Iris pigment epithelial cell (primary cell): Measurements from ENCODE around the gene IFITM2.

Experiments used
- DNase-seq: peaks from one replicate; pipeline ENCODE4 v3.0.0-alpha.2; 2011; ENCODE audit warnings: low read depth

IFITM2 gene

DNA sequence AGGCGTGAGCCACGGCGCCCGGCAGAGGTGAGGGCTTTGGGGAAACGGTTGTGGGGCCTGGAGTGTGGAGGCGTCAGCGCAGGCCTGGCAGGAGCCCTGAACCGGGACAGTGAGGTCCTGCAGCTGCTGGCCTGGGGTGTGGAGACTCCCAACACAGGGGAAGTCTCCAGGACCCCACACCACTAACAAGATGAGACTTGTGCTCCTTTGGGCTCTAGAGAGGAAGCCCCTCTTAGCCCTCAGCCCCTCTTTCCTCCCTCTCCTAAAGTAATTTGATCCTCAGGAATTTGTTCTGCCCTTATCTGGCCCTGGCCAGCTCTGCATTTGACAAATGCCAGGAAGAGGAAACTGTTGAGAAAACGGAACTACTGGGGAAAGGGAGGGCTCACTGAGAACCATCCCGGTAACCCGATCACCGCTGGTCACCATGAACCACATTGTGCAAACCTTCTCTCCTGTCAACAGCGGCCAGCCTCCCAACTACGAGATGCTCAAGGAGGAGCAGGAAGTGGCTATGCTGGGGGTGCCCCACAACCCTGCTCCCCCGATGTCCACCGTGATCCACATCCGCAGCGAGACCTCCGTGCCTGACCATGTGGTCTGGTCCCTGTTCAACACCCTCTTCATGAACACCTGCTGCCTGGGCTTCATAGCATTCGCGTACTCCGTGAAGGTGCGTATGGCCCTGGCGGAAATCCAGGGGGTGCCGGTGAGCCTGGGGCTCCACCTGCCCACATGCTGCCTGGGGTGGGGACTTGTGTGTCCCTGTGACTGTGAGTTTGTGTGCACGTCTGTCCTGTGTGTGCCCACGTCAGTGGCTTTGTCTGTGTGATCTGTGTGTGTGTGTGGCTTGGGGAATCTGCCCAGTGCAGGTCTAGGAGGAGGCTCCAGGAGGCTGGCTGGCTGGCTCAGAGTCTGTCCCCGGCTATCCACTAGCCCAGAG lies at the start of gene IFITM2:
Gene IFITM2, plus strand, starts transcription at position 51 of the 943 bp plus-strand sequence. Its CDS starts 377 bp downstream, at position 428.
- peak; percentile 81 for DNase-seq

DNA sequence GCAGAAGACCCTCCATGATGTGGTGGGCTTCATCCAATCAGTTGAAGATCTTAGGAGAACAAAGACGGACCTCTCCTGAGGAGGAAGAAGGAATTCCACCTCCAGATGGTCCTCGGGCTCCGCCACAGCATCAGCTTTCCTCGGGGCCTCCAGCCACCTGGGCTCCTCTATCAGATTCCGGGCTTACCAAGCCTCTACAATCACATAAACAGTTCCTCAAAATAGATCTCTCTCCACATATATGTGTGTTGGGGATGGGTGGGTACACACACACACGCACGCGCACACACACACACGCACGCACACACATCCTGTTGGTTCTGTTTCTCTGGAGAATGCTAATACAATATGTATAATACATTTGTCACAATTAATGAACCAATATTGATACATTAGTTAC lies 48.2 kb upstream of the IFITM2 start:
- DNase-seq: no peak

DNA sequence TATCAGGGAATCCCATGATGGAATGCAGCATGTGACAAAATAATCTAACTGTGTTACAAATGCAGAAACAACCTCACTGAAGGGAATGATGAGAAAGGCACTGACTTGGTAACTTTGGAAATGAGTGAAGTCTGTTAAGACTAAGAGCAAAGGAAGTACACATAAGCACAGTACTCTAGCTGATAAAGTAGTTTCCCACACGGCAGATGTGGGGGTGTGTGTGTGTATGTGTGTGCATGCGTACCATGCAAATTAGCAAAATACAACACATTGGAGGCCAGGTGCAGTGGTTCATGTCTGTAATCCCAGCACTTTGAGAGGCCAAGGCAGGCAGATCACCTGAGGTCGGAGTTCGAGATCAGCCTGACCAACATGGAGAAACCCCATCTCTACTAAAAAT lies 46.0 kb upstream of the IFITM2 start:
- no peak for DNase-seq

DNA sequence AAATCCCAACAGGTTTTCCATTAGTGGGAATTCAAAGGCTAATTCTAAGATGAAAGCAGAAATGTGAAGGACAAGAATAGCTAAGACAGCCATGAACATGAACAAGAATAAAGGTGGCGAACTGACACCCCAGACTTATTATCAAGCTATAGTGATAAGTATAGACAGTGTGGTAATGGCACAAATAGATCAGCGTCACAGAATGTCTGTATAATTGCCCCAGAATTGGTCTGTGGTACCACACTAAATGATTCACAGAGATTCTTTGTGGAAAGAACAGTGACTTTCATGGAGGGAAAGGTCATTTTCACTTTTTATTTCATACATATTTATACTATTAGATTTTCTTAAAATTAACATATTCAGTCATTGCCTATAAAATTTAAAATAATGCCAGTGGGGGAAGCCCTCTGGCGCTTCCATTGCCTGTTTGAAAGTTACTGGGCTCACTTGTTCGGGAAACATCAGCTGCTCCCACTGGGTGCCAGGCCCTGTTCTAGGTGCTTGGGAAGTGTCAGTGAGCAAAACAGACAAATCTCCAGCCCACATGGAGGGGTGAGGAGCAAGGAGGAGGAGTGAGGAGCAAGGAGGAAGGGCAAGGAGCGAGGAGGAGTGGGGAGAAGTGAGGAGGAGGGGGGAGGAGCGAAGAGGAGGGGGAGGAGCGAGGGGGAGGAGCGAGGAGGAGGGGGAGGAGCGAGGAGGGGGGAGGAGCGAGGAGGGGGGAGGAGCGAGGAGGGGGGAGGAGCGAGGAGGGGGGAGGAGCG lies 40.8 kb upstream of the IFITM2 start:
- DNase-seq: no peak

DNA sequence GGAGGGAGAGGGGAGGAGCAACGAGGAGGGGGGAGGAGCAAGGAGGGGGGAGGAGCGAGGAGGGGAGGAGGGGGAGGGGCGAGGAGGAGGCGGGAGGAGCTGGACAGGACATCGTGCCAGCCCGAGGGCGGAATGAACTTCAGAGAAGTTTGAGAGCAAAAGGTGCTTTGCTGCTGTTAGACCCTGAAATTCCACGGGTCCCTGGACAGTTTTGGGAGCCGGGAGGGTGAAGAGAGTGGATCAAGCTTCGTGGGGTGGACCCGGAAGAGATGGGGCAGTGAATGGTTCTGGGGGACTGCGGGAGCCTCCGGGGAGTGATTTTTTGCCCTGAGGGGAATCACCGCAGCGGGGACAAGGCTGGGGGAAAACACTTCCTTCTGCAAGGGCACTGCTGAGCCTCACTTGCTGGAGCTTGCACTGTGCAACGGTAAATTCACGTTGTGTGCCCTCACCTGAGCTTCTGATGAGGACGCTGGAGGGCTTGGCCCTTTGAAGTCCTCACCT lies 40.1 kb upstream of the IFITM2 start:
- DNase-seq: no peak

DNA sequence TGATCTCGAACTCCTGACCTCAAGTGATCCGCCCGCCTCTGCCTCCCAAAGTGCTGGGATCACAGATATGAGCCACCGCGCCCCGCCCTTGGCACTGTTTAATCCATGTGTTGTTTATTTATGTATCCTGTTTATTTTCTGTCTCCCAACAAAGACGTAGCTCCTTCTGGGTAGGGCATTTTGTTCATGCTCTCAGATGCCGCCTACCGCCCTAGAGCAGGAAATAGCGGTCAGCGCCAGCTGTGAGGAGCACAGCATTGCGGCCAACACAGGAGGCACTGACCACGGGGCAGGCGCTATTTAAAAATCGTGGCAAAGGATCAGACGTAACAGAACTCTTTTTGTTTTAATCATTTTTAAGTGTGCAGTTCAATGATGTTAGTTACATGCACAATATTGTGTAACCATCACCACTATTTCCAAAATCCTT lies 38.9 kb upstream of the IFITM2 start:
- DNase-seq: peak; percentile 14

DNA sequence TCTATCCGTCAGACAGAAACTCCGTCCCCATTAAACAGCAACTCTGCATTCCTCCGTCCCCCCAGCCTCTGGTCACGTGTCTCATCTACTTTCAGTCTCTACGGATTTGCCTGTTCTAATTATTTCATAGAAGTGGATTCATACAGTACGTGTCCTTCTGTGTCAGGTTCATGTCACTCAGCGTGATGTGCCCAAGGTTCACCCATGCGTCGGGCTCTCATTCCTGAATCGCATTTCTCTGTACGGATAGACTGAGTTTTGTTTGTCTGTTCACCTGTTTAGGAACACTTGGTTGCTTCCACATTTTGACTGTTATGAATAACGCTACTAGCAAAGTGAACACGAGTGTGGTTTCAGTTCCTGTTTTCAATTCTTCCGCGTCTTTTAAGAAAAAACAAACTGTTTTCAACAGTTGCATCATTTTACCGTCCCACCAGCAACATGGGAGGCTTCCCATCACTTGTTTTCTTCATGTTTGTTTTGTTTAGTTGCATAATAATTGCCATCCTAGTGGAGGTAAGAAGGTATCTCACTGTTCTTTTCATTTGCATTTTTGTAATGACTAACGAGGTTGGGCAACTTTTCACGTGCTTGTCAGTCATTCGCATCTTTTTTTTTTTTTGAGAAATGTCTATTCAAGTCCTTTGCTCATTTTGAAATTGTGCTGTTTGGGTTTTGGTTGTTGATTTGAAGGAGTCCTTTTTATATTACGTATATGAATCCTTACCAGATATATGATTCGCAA lies 38.3 kb upstream of the IFITM2 start:
- DNase-seq: peak; percentile 27

DNA sequence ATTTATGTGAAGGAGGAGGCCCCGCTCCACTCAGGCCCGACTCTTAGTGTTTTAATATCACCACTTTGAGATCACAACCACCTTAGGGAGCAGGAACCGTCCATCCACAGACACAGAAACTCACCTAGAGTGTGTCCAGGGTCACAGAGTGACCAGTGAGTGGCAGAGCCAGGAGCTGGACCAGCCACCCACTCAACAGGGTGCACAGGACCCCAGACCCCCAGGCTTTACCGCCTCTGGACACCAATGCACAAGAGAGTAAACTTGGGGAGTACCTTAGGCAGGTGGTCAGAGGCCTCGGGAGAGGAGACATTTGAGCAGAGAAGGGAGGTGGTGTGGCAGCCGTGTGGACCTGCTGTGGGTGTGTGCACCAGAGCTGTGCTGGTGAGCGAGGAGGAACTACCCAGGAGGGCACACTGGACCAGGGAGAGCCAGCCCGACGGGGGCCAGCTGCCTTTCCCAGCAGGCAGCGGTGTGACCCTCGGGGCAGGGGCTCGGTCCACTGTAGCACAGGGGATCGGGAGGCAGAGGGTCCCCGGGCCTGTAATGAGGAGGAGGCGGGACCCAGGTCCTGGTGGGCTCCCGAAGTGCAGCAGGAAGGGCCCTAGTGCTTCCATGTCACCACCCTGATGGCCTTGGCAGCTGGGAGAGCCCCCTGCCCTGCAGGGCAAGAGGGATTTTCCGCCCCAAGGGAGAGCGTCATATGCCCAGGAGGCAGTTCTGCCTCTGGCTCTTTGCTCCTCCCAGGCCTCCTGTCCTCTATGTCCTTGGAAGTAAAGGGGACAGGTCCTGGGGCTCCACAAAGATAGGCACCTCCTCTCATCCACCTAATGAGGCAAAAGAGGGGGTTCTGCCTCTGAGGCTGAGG lies 36.9 kb upstream of the IFITM2 start:
- DNase-seq: no peak

DNA sequence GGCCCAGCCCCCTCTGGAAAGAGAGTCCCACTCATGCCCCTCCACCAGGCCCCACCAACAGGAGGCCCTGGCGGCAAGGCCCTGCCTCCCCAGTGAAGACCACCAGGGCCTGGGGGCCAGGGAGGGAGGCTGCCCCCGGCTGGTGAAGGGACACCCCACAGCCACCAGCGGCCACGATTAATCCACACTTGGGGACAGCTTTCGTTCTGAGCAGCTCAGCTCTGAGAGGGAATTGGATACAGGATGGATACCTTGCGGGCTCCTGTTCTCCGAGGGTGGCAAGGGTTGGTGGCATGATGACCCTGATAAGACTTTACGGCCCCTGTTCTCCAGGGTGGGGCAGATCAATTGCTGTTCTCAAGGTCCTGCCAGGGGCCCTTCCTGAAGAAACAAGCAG lies 36.3 kb upstream of the IFITM2 start:
- no peak for DNase-seq

DNA sequence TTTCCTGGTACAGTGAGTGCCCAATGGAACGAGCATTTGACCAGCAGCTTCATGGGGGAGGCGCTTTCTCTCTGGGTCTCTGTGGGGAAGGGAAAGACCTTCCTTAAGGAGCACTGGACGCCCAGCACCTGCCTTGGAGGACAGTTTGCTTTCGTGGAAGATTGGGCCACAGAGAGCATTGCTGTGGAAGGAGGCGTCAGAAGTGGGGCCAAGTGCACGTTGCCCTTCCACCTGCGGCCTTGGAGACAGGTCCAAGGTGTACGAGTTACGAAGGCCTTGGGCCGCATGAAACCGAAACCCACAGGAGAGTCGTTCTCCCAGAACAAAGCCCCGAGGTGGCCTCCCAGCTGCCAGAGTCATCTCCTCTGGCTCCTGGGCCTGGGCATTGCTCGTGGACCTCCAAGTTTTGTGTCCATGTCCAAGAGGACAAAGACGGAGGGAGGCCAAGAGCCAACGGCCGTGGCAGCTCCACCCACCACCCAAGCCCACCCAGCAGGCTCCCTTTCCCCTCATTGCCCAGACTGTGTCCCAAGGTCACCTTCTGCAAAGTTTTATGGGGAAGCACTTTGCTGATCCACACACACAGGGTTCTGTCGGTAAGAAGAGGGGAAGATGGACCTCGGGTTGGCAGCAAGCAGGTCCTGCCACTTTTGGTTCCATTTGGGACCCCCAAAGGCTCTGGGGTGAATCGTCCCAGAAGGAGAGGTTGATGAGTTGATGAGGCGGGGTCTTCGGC lies 35.3 kb upstream of the IFITM2 start:
- no peak for DNase-seq

DNA sequence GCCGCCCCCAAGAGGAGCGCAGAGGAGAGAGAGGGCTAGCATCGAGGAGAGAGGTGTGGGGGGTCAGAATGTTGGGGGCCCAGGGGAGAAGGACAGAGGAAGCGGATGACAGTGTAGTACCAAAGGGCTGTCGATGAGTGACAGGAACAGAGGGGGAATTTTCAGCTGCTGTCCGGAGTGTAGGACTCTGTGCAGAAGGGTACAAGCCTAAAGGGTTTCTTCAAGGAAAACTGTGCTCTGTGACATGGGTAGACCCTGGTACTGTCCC lies 34.8 kb upstream of the IFITM2 start:
- DNase-seq: no peak

DNA sequence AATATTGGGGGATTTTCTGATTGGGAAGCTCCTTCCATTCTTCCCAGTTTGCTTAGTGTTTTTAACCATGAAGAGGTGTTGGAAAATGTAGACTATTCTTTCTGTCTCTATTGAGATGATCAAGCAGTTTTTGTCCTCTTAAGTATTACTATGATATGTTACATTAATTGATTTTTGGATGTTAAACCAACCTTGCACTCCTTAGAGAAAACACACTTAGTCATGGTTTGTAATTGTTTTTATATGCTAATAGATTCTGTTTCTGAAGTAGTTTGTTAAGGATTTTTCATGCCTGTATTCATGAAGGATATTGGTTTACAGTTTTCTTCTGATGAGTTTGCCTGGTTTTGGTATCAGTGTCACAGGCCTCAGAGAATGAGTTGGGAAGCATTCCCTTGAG lies 31.4 kb upstream of the IFITM2 start:
- no peak for DNase-seq

DNA sequence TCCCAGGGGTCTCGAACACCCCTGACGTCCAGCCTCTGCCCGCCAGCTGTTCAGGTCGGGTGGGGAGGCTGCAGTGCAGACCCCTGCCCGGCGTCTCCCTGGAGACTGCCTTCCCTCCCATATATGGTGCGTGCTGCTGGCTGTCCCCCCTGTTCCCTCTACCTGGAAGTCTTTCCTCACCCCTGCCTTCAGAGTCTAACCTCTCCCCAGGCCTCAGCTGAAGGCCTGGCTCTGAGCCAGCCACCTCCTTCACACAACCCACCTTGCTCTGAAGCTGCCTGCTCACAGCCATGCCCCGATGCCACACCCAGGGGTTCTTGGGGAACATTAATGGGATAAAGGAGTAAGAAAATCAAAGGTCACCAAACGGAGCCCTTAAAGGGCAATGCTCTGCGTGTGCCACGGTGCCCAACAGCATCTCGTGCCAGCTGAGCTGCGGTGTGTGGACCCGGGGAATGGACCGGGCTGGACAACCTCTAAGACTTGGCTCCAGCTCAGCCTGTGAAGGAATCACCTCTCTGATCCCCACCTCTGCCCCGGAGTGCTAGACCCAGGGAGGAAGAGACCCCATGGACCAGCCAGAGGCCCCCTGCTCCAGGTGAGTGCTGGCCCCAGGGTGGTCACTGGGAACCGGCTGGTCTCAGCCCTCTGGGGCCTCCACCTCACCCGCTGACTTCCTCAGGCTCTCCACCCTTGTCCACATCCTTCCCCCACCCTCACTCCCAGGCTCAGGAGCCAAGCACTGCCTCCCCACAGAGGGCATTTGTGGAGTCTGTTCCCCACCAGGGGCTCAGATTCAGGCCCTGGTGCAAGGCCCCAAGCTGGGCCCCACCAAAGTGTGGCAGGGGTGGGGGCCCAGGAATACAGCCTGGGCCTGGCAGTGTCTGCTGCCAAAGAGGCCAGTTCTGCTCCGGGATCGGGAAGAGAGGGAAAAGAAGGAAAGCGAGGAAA lies 29.3 kb upstream of the IFITM2 start, which contains the start of gene NLRP6:
Gene NLRP6, plus strand, starts transcription at position 407 of the 951 bp plus-strand sequence. Its CDS starts 163 bp downstream, at position 570.
- DNase-seq: no peak

DNA sequence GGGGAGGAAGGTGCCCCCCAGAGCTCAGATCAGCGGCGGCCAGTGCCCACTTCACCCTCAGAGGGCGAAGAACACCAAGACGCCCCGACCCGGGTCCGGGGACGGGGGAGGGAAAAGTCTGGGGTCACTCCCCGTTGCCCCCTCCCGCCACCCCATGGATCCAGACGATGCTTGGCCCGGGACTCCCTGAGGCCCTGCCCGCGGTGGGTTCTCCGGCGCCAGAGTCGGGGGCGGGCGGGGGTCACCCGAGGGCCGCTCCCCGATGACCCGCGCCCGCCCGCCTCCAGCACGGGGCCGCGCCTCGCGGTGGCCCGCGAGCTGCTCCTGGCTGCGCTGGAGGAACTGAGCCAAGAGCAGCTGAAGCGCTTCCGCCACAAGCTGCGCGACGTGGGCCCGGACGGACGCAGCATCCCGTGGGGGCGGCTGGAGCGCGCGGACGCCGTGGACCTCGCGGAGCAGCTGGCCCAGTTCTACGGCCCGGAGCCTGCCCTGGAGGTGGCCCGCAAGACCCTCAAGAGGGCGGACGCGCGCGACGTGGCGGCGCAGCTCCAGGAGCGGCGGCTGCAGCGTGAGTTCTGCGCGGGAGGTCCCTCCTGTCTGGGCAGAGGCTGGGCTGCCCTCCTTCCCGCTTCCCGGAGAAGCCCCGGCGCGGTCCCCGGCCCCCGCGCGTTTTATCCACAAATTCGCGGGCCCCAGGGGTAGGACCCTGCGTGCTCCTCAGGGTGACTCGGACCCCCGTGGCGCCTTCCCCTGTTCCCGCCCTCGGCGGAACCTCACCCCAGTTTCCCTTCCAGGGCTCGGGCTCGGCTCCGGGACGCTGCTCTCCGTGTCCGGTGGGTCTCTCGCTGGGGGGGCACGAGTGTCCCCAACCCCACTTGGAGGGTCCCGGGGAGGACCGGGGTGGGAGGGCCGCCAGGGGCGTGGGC lies 28.3 kb upstream of the IFITM2 start:
- no peak for DNase-seq

DNA sequence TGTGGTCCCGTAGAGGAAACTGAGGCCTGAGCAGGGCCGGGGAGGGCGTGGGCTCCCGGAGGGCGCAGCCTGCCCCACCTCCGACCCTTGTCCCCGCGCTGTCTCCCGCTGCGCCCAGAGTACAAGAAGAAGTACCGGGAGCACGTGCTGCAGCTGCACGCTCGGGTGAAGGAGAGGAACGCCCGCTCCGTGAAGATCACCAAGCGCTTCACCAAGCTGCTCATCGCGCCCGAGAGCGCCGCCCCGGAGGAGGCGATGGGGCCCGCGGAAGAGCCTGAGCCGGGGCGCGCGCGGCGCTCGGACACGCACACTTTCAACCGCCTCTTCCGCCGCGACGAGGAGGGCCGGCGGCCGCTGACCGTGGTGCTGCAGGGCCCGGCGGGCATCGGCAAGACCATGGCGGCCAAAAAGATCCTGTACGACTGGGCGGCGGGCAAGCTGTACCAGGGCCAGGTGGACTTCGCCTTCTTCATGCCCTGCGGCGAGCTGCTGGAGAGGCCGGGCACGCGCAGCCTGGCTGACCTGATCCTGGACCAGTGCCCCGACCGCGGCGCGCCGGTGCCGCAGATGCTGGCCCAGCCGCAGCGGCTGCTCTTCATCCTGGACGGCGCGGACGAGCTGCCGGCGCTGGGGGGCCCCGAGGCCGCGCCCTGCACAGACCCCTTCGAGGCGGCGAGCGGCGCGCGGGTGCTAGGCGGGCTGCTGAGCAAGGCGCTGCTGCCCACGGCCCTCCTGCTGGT lies 27.5 kb upstream of the IFITM2 start:
- DNase-seq: peak; percentile 46

DNA sequence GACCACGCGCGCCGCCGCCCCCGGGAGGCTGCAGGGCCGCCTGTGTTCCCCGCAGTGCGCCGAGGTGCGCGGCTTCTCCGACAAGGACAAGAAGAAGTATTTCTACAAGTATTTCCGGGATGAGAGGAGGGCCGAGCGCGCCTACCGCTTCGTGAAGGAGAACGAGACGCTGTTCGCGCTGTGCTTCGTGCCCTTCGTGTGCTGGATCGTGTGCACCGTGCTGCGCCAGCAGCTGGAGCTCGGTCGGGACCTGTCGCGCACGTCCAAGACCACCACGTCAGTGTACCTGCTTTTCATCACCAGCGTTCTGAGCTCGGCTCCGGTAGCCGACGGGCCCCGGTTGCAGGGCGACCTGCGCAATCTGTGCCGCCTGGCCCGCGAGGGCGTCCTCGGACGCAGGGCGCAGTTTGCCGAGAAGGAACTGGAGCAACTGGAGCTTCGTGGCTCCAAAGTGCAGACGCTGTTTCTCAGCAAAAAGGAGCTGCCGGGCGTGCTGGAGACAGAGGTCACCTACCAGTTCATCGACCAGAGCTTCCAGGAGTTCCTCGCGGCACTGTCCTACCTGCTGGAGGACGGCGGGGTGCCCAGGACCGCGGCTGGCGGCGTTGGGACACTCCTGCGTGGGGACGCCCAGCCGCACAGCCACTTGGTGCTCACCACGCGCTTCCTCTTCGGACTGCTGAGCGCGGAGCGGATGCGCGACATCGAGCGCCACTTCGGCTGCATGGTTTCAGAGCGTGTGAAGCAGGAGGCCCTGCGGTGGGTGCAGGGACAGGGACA lies 26.7 kb upstream of the IFITM2 start:
- DNase-seq: no peak
